GM20000 (cell line): ENCODE results near the gene NBAS.

ENCODE experiments used
- DNase-seq: peaks from one replicate; pipeline ENCODE4 v3.0.0; 2012; ENCODE audit warnings: low spot score
- CTCF ChIP-seq: IDR thresholded peaks from 2 replicates; pipeline ENCODE4 v1.5.1; 2012; ENCODE audit warnings: mild to moderate bottlenecking, control low read depth; ENCODE audit errors: extremely low read depth, missing control alignments

The NBAS gene

GRCh38 chr2:15141211-15141610 is 419.9 kb downstream of the NBAS start:
- no peak for DNase-seq
- TF ChIP-seq CTCF: no peak

DNA sequence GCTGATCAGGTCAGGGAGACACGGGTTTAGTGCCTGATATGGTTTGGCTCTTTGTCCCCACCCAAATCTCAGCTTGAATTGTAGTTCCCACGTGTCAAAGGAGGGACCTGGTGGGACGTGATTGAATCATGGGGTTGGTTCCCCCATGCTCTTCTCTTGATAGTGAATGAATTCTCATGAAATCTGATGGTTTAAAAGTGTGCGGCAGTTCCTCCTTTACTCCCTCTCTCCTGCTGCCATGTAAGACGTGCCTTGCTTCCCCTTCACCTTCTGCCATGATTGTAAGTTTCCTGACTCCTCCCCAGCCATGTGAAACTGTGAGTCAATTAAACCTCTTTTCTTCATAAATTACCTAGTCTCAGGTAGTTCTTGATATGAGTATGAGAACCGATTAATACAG is 424.5 kb downstream of the NBAS start:
- DNase-seq: no peak
- no peak for TF ChIP-seq CTCF

DNA sequence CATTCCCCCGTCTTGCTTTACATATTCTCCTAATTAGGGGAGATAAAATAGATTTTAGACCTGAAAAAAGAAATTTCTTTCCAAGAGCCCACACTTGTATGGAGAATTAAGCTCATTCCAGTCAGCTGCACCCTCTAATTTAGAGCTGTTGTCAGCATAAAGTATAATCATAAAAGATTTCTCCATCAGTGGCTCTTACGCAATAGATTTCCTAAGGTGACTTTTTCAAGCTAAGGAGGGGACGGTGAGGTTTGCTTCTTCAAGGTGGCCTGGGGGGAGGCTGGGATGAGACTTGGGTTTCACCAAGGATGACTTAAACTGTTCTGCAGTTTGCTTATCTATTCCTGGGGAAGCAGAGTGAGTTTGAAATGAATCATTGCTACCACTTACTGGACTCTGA is 426.2 kb downstream of the NBAS start:
- TF ChIP-seq CTCF: no peak
- DNase-seq: no peak

DNA sequence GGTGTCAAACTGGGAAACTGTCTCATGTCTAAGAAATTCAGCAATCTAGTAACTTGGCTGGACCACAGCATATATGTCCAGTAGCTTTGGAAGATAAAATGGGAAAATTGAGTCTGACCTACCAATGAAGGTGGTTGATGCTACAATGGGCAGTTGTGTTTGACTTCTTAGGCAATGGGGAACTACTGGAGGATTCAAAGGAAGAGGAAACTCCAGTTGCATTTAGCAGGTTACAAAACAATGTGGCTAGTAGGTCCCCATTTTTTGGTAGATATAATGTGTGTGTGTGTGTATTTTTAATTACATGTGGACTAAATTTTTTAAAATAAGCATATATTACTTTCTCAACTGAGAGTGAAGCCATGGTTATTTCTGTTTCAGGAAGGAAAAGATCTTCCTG is 427.7 kb downstream of the NBAS start:
- TF ChIP-seq CTCF: no peak
- DNase-seq: no peak

GRCh38 chr2:15128846-15129245 is 432.3 kb downstream of the NBAS start:
- no peak for TF ChIP-seq CTCF
- DNase-seq: no peak

GRCh38 chr2:15127876-15128275 is 433.3 kb downstream of the NBAS start:
- DNase-seq: no peak

DNA sequence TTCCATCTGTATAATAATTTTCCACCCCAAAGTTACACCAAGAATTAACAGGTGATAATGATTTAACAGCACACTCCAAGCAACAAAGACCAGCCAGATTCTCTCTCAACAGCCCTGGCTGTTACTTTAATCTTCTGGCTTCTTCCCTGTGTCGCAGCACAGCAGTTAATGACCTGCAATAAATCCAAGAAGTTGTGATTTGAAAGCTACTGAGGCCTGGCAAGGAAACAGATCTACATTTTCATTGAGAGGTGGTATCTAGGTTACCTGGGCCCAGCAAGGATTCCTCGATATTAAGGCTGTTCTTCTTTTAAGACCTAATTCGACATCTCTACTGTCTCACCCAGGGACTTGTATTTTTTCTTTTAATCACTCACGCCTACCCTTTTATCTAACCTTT is 433.8 kb downstream of the NBAS start:
- DNase-seq: no peak
- TF ChIP-seq CTCF: no peak

More at GRCh38 chr2:15127876-15128275, 433.3 kb downstream of the NBAS start:
- no peak for TF ChIP-seq CTCF
